GM18858 (cell line): ENCODE measurements around the gene FLRT2.

ENCODE experiments used
- ATAC-seq: cut with Tn5 transposase; IDR thresholded peaks from one replicate; pipeline ENCODE4 v1.9.1; 2021; ENCODE audit not compliant: unreplicated experiment

FLRT2 gene

DNA sequence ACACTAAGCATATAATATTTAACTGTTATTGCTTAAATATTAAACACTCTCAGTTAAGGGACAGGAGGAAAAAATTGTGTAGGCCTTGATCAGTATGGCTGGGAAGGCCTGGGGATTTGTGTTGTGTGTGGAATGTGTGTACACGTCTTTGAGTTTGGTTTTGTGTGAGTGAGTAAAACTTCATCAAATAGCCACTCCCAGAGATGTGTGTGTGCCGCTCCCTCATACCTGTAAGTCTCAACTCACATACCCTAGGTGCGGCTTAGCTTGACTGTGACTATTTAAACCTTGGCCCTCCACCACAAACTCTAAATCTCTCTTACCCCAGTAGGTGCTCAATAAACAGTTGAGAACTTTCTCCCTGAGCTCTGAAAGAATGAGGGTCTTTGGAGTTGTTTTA is 64.3 kb downstream of the FLRT2 start:
- ATAC-seq: no peak

DNA sequence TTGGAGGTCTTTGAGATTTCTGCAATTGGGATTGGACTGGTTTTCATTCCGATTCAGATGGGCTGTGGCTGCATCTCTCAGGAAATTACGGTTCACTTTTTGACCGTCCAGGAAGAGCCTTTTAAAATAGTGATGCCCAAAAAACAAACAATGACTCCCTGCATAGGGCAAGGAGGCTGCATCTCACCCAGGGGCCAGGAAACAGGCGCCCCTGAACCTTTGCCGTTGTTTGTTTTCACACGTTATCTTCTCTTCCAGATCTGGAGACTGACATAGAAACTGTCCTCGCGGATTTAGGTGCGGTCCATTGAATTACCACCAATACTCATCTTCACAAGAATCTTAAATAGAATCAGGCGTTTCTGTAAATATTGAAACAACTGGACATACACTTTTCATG is 66.0 kb downstream of the FLRT2 start:
- no peak for ATAC-seq

DNA sequence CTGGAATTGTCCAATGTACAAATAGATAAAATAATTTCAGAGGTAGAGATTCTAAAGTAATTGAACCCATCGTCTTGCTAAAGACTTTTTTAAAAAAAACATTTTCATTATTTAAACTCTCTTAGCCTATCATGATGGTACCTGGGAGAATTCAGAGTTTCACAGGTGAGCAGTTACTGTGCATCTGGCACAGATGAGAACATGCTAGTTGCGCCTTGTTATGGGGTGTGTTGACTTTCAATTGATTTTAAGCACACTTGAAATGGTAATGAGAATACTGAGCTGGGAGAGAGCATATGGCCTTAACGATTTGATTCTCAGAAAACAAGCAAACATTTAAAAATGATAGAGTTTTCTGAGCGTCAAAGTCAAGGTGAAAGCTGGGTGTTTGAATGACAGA is 66.6 kb downstream of the FLRT2 start:
- no peak for ATAC-seq

DNA sequence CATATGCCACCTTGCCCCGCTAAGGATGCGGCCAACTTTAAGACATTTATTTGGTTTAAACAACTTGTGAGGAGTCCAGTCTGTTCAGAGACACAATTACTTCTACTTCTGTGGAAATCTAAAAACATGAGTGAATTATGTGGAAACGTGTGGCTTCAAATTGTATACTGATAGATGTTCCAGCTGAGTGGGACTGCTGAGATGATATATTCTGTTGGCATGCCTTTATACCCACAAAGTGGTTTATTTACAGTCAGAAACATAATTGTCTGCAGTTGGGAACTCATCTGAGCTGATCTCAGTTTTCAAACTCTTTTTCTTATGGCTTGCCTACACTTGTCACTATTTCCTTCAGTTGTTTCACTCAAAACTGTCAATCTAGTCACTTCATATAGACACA is 67.8 kb downstream of the FLRT2 start:
- no peak for ATAC-seq

DNA sequence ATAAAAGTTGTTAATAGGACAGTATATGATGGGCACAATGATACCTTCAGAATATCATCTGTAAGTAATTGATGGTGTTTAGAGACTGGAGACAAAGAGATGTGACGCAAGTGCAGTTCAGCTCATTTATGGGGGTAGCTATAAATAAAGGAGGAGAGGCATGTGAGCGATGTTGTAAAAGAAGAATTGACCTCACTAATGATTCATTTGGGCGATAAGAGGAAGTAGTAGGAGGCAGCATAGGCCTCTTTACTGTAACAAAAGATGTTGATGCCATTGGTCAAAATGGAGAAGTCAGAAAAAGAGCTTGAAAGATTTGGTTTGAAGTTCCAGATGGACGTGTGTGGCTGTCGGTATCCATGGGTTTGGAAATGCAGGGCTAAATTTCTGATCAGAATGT is 70.0 kb downstream of the FLRT2 start:
- ATAC-seq: no peak

DNA sequence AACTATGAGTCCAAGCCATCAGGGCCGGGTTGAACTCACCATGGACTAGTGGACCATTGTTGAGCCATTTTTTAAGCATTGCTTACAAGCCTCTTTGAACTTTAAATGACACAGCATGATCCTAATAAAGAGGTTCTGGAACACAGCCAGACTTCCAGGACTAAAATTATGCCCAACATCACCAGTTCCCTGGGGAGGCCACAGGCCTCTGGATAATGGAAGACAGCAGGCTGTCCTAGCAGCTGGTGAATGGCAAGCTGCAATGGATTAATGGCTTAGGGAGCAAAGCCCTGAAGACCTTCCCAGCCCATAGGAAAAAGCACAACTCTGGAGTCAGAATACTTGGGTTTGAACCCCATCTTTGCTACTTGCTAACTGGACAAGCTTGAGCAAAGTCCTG is 71.3 kb downstream of the FLRT2 start:
- ATAC-seq: no peak

DNA sequence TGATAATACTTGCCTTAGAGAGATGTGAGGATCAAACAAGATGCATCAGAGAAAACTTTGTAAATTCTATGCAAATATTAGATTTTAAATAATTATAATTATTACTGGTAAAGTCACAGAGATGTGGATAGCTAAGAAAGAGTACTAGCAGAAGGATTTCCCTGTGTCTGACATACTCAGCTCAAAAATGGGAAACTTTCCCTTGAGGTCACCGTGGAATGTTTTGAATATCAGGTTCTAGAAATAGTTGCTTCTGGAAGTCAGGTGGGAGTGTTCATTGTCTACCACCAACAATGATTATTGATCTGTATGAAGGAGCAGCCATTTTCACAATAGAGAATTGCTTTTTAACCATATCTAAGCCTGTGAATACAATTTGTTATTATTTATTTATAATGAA is 71.7 kb downstream of the FLRT2 start:
- ATAC-seq: no peak

DNA sequence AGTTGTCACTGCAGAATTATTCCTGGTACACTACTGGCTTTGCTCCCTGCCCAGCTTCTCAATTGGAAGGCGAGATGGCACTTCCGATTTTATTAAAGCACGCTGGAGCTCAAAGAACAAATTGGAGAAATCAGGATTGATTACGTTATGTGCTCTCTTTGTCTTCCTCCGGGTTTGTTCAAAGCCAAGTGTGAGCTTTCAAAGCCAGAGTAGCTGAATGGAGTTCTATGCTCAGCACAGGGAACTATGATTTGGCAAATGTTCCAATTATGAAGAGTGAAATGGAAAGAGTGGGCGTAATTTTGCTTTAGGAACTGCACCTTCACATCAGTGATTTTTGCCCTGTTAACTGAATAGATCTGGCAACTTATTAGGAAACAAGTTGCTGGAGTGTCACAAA is 72.4 kb downstream of the FLRT2 start:
- ATAC-seq: no peak

DNA sequence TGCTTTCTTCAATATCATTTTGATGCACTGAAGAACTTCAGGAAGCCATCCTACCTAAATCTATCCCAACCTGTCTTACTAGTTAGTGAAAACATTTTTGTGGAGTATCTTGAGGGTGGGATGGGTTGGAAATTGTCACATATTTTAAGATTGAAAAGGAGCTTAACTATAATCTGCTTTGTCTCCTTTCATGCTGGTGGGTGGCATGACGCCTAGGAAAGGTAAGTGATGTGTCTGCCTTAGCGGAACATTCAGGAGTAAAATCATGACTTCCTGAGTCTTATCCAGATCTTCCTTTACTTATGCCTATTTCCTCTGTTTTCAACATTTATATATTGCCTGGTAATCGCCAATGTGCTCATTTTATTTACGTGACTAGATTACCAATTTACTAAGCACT is 74.1 kb downstream of the FLRT2 start:
- no peak for ATAC-seq

DNA sequence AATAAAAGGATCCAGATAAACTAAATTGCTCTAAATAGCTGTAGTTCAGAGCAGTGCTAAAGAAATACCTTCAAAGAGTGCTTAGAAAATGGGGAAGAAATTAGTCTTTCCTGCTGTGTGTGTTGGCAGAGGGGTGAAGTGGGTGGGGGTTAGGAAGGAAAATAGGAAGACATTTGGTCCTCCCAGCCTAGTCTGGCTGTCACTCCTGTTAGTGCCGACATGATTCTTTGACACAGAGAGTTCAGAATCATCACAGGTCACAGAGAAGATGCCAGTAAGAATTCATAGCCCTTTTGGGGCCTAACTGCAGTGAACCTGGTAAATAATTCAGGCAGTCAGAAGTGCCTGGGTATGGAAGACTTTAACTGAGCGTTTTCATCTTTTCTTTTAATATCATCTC is 74.8 kb downstream of the FLRT2 start:
- no peak for ATAC-seq

DNA sequence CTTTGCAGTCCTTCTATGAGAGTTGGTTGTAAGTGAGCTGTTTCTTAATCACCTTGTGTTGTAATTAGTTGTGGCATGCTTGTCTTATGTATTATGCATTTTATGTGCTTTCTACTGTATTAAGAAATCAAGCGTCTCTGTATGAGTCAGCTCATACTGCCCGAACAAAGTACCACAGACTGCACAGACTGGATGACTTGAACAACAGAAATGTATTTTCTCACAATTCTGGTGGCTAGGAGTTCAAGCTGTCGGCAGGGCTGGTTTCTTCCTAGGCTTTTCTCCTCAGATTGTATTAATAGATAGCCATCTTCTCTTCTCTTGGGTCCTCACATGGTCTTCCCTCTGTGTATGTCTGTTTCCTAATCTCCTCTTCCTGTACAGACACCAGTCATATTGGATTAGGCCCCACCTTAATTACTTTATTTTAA is 77.7 kb downstream of the FLRT2 start:
- no peak for ATAC-seq

DNA sequence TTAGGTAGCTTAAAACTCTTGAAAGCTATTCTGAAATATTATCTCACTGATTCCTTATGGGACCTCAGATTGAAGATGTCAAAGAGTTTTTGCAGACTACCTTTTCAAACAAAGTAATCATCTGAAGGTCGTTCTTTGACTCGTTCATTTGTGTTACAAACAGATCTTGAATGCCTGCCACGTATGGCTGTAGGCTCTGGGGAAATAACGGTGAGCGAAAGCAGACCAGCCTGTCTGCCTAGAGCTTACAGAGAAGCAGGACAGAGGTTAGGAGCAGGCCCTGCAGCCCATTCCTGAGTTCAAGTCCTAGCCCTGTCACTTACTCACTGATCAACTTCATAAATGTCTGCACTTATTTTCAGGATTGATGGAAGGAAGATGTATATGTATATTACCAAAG is 83.6 kb downstream of the FLRT2 start:
- no peak for ATAC-seq

DNA sequence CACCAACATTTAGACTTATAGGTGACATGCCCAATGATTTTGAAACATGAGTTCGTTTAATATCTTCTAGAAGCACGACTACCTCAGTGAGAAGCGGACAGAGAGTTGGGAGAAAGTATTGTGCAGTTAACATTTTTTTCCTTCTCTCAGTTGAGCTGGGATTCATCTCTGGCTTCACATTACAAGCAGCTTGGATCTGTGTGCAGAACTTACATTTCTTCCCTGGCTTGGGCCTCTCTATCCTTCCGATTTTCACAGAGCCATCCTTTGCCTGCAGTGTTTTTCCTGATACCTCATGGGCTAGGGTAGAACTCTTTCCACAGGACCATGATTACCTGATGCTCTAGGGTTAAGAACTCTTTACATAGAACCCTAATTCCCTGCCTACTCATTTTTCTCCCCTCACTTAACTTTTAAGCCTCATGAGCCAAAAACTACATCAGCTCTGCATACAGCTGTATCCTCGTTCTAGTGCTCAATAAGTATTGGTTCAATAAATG is 86.5 kb downstream of the FLRT2 start:
- ATAC-seq: no peak

DNA sequence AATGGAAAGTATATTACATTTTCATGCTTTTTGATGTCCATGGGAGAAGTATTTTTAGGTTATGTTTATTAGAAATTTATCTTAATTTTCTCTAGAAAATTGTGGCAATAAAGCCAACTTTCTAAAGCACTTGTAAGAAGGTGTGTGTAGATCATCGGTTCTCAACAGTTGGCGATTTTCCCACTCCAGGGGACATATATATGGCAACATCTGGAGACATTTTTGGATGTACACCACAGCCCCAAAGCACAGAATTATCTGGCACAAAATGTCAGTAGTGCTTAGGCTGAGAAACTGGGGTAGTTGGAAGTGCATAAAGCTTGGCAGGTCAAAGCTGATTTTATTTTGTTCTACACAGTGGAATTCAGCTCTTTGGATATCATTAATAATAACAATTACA is 86.9 kb downstream of the FLRT2 start:
- no peak for ATAC-seq

DNA sequence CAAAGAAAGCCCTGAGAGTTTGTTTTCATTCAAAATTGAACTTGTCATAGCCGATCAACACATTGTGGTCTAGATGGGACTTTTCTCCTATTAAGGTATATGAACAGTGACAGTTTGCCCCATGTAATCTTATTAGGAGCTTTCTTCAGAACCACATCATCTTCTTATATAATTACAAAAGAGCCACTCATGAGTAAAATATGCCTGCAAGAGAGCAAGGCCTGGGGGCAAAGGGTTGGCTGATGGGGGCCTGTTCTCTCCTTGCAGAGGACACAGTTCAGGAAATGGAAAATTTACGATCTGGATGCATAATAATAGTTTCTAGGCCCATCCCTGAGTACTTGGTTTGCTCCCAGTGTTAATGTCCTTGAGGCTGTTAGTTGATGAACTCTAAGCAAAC is 87.8 kb downstream of the FLRT2 start:
- no peak for ATAC-seq

DNA sequence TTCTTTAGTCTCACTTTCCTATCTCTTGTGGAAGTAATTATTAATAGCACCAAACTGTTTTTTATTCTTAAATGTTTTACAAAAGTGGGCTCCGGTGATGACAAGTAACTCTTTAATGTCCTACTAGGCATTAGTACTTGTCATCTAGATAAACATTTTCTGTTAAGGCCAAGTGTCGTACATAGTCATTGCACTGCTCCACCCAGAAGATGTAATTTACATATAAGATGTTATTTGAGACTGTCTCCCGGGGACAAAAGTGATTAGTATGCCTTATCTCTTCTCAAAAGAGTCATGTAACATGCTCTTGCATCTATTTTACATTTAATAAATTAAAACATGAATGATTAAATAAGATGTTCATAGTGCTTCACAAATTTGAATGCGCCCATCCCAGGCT is 88.4 kb downstream of the FLRT2 start:
- no peak for ATAC-seq

DNA sequence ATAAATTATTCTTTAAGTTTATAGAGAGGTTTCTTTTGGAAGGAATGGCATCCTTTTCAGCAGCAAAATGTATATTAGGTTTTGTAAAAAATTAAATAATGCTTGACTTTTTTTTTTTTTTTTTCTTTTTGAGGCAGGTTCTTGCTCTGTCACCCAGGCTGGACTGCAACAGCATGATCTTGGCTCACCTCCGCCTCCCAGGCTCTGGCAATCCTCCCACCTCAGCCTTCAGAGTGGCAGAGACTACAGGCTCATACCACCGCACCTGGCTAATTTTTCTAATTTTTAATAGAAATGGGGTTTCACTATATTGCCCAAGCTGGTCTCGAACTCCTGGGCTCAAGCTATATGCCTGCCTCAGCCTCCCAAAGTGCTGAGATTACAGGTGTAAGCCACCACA is 89.0 kb downstream of the FLRT2 start:
- no peak for ATAC-seq

DNA sequence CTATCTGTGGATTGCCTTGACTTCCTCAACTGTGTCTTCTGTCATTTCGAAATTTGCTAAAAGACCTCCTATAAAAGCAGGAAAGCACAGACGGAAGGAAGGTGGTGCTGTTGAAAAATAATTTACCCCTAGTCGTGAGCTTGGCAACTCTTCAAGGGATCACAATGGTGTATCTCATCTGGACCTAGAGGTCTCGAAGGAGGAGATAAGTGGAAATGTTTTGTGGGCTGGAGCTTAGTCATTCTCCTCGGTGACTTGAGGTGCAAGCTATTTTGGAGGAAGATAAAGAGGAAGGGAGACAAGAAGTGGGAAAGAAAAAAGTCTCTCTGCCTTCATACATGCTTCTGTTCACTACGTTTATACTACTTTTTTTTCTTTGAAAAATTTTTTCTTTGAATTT is 89.9 kb downstream of the FLRT2 start:
- no peak for ATAC-seq

DNA sequence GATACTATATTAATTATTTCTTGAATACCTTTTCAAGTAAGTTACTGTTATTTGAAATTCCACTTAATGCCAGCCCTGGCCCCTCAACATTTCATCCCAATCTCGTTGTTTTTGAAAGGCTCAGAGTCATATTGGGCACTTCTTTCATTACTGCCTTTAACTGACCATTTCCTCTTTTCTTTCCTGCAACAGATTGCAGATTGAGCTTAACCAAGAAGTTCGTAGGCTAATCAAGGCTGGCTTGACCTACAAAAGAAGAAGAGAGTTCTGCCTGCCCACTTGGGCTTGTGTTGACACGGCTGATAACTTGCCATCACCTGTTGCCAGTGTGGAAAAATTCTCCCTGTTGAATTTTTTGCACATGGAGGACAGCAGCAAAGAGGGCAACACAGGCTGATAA is 91.0 kb downstream of the FLRT2 start:
- no peak for ATAC-seq

DNA sequence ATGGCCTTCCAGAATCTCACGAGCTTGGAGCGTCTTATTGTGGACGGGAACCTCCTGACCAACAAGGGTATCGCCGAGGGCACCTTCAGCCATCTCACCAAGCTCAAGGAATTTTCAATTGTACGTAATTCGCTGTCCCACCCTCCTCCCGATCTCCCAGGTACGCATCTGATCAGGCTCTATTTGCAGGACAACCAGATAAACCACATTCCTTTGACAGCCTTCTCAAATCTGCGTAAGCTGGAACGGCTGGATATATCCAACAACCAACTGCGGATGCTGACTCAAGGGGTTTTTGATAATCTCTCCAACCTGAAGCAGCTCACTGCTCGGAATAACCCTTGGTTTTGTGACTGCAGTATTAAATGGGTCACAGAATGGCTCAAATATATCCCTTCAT is 92.2 kb downstream of the FLRT2 start:
- ATAC-seq: no peak

DNA sequence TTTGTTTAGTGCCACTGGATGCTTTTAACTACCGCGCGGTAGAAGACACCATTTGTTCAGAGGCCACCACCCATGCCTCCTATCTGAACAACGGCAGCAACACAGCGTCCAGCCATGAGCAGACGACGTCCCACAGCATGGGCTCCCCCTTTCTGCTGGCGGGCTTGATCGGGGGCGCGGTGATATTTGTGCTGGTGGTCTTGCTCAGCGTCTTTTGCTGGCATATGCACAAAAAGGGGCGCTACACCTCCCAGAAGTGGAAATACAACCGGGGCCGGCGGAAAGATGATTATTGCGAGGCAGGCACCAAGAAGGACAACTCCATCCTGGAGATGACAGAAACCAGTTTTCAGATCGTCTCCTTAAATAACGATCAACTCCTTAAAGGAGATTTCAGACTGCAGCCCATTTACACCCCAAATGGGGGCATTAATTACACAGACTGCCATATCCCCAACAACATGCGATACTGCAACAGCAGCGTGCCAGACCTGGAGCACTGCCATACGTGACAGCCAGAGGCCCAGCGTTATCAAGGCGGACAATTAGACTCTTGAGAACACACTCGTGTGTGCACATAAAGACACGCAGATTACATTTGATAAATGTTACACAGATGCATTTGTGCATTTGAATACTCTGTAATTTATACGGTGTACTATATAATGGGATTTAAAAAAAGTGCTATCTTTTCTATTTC is 93.2 kb downstream of the FLRT2 start:
- no peak for ATAC-seq

DNA sequence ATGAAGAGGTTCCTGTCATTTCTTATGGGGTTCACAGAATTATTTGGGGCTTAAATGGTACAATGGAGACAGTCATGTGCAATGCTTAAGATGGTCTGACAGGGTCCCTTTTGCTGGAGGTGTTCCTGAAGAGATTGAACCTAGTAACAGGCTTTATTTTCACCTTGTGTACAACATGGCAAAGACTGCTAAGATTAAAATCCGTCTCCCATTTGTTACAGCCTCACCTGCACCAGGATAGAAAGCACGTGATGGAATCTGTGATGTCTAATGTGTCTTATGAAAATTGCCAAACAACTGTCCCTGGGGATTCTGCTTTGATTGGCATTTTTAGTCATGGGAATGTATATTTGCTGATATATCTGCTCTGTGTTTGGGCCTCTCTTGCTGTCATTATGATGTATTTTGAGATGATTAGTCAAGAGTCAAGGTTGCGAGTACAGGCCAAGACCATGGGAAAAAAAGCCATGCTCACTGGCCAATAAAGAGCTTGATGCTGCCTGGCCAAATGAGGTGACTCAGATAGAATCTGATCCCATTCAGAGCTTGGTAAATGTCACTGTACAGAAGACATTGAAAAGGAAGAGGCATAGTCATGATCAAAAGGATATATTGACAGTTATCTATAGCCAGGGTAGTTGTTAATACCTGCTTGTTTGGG is 96.1 kb downstream of the FLRT2 start:
- ATAC-seq: no peak

DNA sequence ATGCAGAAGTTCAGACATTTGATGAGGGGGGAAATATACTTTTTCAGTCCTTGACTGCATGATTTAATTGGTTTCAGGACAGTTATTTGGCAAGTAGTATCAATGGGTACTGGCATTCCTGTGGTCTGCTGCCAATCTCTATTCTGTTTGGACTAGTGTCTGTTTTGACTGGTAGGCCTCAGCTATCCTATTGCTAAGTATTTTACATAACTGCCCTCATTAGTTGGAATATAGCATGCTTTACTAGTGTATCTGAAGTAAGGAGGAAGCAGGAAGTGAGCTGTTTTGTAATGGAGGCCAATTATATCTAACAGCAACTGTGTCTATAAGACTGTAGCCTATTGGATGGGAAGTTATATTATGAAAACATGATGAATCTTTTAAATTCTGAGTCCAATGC is 104.3 kb downstream of the FLRT2 start:
- ATAC-seq: no peak
